HCEC 1CT (cell line): ENCODE data around the gene ZNF300.
"Not testable (repeated sequence)": the region's sequence is repeated elsewhere in the genome, so short reads cannot be mapped to it uniquely, and the experiment has no call there.

Experiments used
- DNase-seq: peaks from one replicate; pipeline ENCODE4 v3.0.0-alpha.2; 2017

ZNF300 gene

DNA sequence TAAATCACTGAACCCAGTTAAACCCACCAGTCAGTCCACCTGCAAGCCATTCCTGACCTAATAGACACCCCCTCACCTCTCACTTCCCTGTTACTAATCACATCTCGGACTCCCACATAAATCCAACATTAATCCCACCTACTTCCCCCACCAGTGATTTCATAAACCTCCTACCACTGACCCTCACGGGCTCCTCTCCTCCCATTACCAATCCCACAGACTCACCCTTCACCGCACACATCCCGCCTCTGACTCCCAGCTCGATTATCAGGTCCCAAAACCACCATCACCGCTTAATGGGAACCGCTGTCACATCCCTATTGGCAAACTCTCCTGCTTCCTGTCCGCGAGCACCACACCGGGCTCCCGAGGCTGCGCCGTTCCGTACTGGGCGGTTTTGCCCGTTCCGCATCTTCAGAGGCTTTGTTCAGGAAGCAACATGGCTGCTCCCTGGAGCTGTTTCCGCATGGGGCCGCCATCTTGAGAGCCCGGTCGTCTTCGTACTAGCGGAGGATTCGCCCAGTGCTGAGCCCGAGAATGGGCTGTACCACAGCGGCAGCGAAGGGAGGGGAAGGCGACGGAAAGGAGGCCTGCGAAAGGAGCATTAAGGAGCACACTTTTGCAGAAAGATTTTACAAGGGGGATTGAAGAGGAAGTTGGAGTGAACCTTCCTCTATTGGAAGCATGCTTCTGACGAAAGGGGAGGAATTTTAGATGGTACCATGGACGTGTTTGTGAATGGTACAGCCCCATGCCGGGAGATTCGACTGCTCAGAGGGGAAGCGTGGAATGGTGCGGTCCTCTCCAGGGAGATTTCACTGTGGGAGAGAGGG is at the start of gene ZNF300:
ZNF300 (minus strand) TSS at position 502 of the 833 bp plus-strand sequence. CDS start 1,825 bp downstream, outside the sequence.
- peak; percentile 97 for DNase-seq

- DNase-seq: no peak
These were observed 43.8 kb upstream of the ZNF300 start for GRCh38 chr5:150948539-150948938.

DNA sequence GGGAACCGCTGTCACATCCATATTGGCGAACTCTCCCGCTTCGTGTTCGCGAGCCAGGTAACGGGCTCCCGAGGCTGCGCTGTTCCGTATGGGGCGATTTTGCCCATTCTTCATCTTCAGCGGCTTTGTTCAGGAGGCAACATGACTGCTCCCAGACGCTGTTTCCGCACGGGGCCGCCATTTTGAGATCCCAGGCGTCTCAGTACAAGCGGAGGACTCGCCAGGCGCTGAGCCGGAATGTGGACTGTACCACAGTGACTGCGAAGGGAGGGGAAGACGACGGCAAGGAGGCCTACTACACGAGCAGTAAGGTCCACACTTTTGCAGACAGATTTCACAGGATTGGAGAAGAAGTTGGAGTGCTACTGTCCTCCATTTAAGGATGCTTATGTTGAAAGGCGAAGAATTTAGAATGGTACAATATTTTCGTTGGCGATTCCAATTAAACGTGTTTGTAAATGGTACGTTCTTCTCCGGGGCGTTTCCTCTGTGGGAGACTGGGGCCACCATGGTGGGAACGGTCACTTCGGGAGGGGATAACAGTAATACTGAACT is 41.6 kb upstream of the ZNF300 start:
- DNase-seq: no peak

DNA sequence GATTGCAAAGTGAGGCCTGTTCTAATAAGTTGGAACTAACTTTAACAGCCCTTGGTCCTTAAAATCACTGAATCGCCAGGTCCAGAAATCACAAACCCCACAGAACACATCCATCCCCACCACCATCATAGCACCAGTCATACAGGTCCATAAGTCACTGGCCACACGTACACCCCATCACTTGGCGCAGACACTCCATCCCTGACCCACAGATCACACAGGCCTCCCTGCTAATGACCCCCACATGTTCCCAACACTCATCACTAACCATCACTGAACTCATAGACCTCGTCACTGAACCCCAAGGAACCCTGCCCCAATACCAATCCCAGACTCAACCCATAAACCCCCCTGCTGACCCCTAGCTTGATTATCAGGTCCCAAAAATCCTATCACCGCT is 41.2 kb upstream of the ZNF300 start:
- no peak for DNase-seq

GRCh38 chr5:150945486-150945885 is 40.7 kb upstream of the ZNF300 start:
- DNase-seq: no peak

DNA sequence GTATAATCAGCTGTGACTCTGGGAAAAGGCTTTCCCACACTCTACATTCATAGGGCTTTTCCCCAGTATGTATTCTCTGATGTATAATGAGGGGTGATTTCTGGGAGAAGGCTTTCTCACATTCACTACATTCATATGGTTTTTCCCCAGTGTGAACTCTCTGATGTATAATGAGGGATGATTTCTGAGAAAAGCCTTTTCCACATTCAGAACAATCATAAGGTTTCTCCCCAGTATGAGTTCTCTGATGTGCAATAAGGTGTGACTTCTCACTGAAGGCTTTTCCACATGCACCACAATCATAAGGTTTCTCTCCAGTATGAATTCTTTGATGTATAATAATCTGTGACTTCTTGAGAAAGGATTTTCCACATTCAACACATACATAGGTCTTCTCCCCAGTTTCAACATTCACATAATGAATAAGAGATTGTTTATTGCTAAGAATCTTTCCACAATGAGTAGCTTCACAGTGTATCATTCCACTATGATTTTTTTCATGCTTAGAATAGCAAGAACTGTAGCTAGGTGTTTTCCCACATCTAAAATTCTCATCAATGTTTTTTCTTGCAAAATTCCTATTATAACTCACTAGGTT is 26.7 kb upstream of the ZNF300 start:
- no peak for DNase-seq

DNA sequence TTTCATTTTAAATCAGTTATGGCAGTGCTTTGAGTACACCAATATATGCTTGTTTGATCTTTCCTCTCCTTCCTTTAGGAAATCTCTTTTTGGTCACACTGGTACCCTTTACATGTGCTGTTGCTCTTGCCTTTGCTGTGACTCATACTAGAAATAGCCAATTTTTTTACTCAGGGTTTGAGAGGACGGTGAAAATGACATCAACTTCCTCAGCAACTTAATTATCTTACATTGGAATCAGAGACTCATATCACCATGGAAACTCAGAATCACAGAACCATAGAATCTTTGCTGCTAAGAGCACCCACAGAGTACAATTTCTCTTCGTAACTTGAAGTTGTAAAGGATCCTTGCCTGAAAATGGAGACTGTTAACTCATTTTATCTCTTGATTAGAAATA is 13.8 kb upstream of the ZNF300 start:
- peak; percentile 34 for DNase-seq

GRCh38 chr5:150912312-150912814 is 7.6 kb upstream of the ZNF300 start:
- DNase-seq: no peak

DNA sequence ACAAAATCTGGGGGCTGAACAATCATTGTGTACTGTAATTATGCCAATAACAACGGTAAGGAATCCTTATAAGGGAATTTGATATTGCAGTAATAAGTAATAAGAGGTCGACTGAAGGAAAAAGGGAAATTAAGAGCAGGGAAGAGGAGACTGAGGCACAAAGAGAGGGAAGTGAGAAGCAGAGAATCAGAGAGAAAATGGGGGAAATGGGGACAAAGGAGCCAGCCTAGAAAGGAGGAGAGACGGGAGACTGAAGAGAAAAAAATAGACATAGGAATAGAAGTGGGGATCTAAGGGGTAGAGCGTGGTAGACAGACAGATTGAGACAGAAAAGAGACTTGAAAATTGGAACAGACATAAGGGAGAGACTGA is 518 bp upstream of the ZNF300 start:
- no peak for DNase-seq

DNA sequence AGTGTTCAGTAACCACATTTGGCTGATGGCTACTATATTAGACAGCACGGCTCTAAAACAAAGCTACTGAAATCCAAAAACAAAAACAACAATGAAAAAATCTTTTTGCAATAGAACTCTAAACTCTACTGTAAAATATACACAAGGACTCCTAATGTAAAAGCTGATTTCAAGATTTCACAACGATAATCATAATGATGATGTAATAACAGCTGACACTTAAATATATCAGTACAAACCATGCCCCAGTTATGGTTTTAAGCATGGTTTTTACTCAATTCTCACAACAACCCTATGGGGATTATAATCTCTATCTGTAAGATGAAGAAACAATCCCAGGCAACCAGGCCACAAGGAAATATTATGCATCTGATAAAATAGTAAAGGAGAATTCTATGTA is 3.3 kb downstream of the ZNF300 start:
- no peak for DNase-seq

GRCh38 chr5:150895431-150896428 is 9.1 kb downstream of the ZNF300 start:
- DNase-seq: no peak

GRCh38 chr5:150879358-150879757 is 25.4 kb downstream of the ZNF300 start:
- no peak for DNase-seq

- DNase-seq: no peak
These were observed 42.7 kb downstream of the ZNF300 start for GRCh38 chr5:150862070-150862469.

DNA sequence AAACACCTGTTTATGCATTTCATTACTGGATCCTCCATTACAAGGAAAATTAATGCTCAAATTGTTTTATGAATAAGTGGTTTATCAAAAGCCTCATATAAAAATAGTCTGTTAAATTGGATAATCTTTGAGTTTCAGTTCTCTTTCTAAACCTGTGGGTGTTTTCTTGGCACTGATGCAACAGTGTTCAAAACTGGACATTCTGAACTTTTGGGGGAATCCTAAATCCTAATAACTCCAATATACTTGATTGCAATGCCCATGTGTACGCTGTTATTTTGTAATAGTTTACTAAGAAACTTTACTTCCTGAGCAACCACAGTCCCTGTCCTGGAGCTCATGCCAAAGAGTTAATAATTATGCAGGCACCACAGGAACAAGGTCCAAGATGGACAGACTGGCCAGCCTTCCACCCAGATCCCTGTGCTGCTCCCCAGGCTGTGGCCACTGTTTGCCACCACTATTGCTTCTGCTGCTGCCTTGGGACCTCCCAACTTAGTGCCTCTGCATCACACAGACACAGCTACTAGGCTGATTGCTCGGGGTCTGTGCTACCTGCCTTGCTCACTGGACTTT is 44.4 kb downstream of the ZNF300 start:
- no peak for DNase-seq

GRCh38 chr5:150856700-150857099 is 48.1 kb downstream of the ZNF300 start:
- DNase-seq: not testable (repeated sequence)

DNA sequence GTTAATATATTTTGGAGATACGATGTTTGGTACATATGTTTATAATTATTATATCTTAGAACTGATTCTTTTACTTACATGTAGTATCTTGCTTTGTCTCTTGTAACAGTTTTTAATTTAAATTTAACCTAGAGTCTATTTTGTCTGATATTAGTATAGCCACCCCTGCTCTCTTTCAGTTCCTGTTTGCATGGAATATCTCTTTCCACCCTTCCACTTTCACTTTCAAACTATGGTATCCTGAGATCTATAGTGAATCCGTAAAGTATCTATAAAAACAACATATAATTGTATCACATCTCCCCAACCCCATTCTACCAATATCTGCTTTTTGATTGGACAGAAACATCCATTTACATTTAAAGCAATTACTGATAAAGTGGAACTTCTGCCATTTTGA is 51.2 kb downstream of the ZNF300 start:
- no peak for DNase-seq

DNA sequence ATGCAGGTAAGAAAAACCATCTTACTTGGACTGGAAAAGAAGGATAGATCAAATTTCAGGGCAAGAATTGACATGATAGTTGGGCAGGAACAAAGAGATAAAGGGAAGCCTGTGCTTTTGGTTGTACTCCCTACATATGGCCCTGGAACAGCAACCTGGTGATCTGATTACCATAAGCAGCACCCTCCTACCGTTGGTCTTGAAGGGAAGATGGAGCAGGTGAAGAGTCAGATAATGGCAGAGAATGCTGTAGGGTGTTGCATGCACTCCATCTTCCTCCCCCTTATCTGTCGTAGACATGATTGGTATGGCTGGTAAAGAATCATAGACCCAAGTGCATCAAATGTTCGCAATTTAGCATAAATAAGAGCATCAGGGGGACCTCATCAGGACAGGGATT is 53.7 kb downstream of the ZNF300 start:
- DNase-seq: no peak

DNA sequence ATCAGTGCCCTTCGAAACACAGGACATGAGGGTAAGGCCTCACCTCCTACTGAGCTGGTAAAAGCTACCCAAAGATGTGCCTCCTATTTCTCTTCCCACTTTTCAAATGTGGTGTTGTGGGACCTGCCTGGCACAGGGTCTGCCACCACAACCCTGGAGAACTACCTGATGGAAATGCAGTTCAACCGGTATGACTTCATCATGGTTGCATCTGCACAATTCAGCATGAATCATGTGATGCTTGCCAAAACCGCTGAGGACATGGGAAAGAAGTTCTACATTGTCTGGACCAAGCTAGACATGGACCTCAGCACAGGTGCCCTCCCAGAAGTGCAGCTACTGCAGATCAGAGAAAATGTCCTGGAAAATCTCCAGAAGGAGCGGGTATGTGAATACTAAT is 56.5 kb downstream of the ZNF300 start:
- DNase-seq: no peak

GRCh38 chr5:150847334-150847695 is 57.5 kb downstream of the ZNF300 start:
- no peak for DNase-seq

DNA sequence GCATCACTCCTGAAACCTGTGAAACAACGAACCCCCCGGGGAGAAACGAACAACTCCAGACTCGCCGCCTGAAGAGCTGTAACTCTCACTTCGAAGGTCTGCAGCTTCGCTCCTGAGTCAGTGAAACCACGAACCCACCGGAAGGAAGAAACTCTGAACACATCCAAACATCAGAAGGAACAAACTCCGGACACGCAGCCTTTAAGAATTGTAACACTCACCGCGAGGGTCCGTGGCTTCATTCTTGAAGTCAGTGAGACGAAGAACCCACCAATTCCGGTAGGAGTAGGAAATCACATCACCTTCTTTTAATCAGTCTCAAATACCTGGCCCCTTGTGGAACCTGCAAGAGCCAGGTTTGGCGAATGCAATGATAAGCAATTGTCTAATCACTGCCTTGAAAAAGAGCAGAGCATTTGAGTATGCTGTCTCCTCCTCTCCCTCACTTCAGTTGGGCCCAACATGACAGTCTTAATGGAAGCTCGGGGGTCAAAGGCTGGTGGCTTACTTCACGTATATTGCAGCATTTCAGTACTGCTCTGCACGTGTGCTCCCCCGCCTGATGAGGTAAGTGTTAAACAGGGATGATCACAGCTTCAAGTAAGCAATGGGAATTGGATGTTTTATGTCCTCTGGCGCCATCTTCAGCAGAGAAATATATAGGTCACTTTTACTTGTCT is 58.0 kb downstream of the ZNF300 start:
- DNase-seq: peak; percentile 77

DNA sequence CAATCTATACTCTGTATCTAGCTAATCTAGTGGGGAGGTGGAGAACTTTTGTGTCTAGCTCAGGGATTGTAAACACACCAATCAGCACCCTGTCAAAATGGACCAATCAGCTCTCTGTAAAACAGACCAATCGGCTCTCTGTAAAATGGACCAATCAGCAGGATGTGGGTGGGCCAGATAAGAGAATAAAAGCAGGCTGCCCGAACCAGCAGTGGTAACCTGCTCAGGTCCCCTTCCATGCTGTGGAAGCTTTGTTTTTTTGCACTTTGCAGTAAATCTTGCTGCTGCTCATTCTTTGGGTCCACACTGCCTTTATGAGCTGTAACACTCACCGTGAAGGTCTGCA is 58.5 kb downstream of the ZNF300 start, which contains the start of gene IRGM:
IRGM (plus strand) TSS at position 214 of the 346 bp plus-strand sequence. CDS start 1,603 bp downstream, outside the sequence.
- not testable (repeated sequence) for DNase-seq
